Natural killer cell (primary cell): ENCODE results near the gene ACSS2. TPM values are rescaled to one million over a fixed set of nuclear protein-coding genes. Genes with fewer than 3 reads are reported as not detected.

Source experiments
- ATAC-seq, 3 donors: fragments of 150-1000 bp in 2 of 3; fragments of 200-7000 bp in 1 of 3; cut with Tn5 transposase; 1 replicate in 1 of 3; 2 replicates in 2 of 3; pipeline ENCODE4 v1.10.0; 2021; ENCODE audit warnings: mild to moderate bottlenecking in 2 of 3, moderate library complexity in 2 of 3
- DNase-seq, 2 donors: peaks; one replicate each; pipeline versions ENCODE4 v3.0.0 to v3.0.0-alpha.2; 2013 to 2021; ENCODE audit warnings: mixed read lengths in 1 of 2
- H3K27ac ChIP-seq: one replicate; pipeline ENCODE4 v1.5.1; 2013; ENCODE audit warnings: mild to moderate bottlenecking, low read length
- H3K27me3 ChIP-seq: one replicate; pipeline ENCODE4 v1.6.1; 2013; ENCODE audit warnings: low read length; ENCODE audit not compliant: control insufficient read depth, insufficient read depth
- H3K36me3 ChIP-seq: one replicate; pipeline ENCODE4 v1.6.1; 2013; ENCODE audit warnings: low read length; ENCODE audit not compliant: control insufficient read depth, insufficient read depth
- H3K4me1 ChIP-seq: one replicate; pipeline ENCODE4 v1.6.1; 2013; ENCODE audit warnings: low read length; ENCODE audit not compliant: control insufficient read depth, insufficient read depth
- H3K4me3 ChIP-seq: one replicate; pipeline ENCODE4 v1.5.1; 2013; ENCODE audit warnings: low read length
- H3K9me3 ChIP-seq: one replicate; pipeline ENCODE4 v1.6.1; 2013; ENCODE audit warnings: low read length; ENCODE audit not compliant: control insufficient read depth, insufficient read depth
- H3K27ac Mint-ChIP-seq, 2 donors: one replicate each; pipeline ENCODE4 v1.8.0; 2022; ENCODE audit warnings: mild to moderate bottlenecking in 2 of 2, mixed read lengths in 2 of 2, moderate library complexity in 1 of 2
- H3K27me3 Mint-ChIP-seq, 2 donors: one replicate each; pipeline ENCODE4 v1.8.0; 2022; ENCODE audit warnings: low read depth in 2 of 2, mixed read lengths in 2 of 2
- H3K36me3 Mint-ChIP-seq: one replicate; pipeline ENCODE4 v1.8.0; 2022; ENCODE audit warnings: mixed read lengths
- H3K4me1 Mint-ChIP-seq, 2 donors: one replicate each; pipeline ENCODE4 v1.8.0; 2022; ENCODE audit warnings: mixed read lengths in 2 of 2
- H3K4me3 Mint-ChIP-seq: one replicate; pipeline ENCODE4 v1.8.0; 2022; ENCODE audit warnings: mild to moderate bottlenecking, moderate library complexity, mixed read lengths
- H3K9me3 Mint-ChIP-seq, 2 donors: one replicate each; pipeline ENCODE4 v1.8.0; 2022; ENCODE audit warnings: mixed read lengths in 2 of 2
- WGBS: methylation state at CpG from one replicate; pipeline ENCODE4 v1.1.7; 2013; ENCODE audit warnings: missing lambda C conversion rate; ENCODE audit not compliant: insufficient coverage; 5-methylcytosine and 5-hydroxymethylcytosine counted together
- intact Hi-C: fragments of 100-400 bp; cut with micrococcal nuclease; formaldehyde crosslinking; loops from one replicate; pipeline ENCODE4 v1.14.2; 2022
- total RNA-seq, 4 donors: library from RNA; stranded (reverse); fragments of 120-200 nt in 1 of 4; gene quantifications; one replicate each; pipeline versions ENCODE4 v1.2.3 to v1.2.4, GENCODE V29; 2013 to 2022
- TF ChIP-seq, protein P1 (sequence below): fragments of 200-600 bp; IDR thresholded peaks from one replicate; pipeline ENCODE4 v1.8.0; 2022; ENCODE audit warnings: antibody characterized with exemption

The ACSS2 gene
- total RNA-seq, 3 donors from 2014 or later (not counting 1 experiment from before 2014, with no cell fraction given), result 2.4 to 11.4 (median 7.5) TPM

DNA sequence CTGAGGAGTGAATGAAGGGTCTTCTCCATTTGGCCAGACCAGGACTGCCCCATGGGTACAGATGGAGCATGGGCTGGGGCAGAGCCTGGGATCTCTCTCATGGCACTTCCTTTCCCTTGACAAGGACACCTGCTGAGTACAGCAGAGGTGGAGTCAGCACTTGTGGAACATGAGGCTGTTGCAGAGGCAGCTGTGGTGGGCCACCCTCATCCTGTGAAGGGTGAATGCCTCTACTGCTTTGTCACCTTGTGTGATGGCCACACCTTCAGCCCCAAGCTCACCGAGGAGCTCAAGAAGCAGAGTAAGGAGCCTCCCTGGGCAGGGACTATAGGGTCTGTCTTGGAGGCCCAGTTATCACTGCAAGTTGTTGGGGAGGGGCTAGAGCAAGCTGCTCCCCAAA lies 49.6 kb downstream of the ACSS2 start:
- H3K36me3 ChIP-seq, result peaks cover 12% of the 10 kb centered on the region
- peak in 1 of 3 donors; percentile 8 for ATAC-seq
- peak overlapping the region in 1 of 2 donors; percentile 1 for H3K27ac Mint-ChIP-seq
- H3K36me3 Mint-ChIP-seq, result peaks cover 11% of the 10 kb centered on the region
- H3K4me3 ChIP-seq, result no peak overlapping the region
- no peak for DNase-seq
- H3K27ac ChIP-seq, result no peak overlapping the region
- no peaks in the 10 kb centered on the region for H3K27me3 ChIP-seq
- no peaks in the 10 kb centered on the region for H3K9me3 Mint-ChIP-seq
- H3K27me3 Mint-ChIP-seq, result no peaks in the 10 kb centered on the region
- WGBS, result 45% methylated on average over 1 of the region's 1 CpG
- TF ChIP-seq, protein P1, sequence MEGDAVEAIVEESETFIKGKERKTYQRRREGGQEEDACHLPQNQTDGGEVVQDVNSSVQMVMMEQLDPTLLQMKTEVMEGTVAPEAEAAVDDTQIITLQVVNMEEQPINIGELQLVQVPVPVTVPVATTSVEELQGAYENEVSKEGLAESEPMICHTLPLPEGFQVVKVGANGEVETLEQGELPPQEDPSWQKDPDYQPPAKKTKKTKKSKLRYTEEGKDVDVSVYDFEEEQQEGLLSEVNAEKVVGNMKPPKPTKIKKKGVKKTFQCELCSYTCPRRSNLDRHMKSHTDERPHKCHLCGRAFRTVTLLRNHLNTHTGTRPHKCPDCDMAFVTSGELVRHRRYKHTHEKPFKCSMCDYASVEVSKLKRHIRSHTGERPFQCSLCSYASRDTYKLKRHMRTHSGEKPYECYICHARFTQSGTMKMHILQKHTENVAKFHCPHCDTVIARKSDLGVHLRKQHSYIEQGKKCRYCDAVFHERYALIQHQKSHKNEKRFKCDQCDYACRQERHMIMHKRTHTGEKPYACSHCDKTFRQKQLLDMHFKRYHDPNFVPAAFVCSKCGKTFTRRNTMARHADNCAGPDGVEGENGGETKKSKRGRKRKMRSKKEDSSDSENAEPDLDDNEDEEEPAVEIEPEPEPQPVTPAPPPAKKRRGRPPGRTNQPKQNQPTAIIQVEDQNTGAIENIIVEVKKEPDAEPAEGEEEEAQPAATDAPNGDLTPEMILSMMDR, result no peak
- intact Hi-C loops, result no loop called here
- no peak overlapping the region for H3K4me3 Mint-ChIP-seq
- peaks cover 0 to 10% of the 10 kb centered on the region in 2 donors for H3K4me1 Mint-ChIP-seq
- H3K9me3 ChIP-seq, result no peaks in the 10 kb centered on the region
- H3K4me1 ChIP-seq, result no peaks in the 10 kb centered on the region

DNA sequence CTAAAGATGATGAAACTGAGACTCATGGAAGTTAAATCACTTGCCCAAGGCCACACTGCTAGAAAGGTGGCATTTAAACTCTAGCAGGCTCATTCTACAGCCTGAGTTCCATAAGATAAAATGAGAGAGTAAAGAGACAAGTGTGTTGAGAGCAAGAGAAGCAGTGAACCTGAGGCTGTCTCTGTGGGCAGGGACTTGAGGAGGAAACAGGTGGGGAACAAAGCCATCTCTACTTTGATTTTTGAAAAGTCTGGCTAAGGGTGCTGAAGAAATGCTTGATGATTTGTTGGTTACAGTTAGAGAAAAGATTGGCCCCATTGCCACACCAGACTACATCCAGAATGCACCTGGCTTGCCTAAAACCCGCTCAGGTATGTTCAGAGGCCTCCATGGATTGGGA lies 50.2 kb downstream of the ACSS2 start:
- peaks cover 18% of the 10 kb centered on the region for H3K36me3 ChIP-seq
- DNase-seq (no peak), ATAC-seq (no peak)
- H3K27me3 Mint-ChIP-seq, result no peaks in the 10 kb centered on the region
- H3K9me3 Mint-ChIP-seq, result no peaks in the 10 kb centered on the region
- peak overlapping the region in 1 of 2 donors; percentile 1 for H3K27ac Mint-ChIP-seq
- TF ChIP-seq, protein P1, result no peak
- H3K4me3 ChIP-seq, result no peak overlapping the region
- H3K4me3 Mint-ChIP-seq, result no peak overlapping the region
- H3K27ac ChIP-seq, result no peak overlapping the region
- no peaks in the 10 kb centered on the region for H3K27me3 ChIP-seq
- H3K9me3 ChIP-seq, result no peaks in the 10 kb centered on the region
- 100% methylated on average over 1 of the region's 1 CpG for WGBS
- H3K36me3 Mint-ChIP-seq, result peaks cover 12% of the 10 kb centered on the region
- intact Hi-C loops, result no loop called here
- peaks cover 0 to 10% of the 10 kb centered on the region in 2 donors for H3K4me1 Mint-ChIP-seq
- no peaks in the 10 kb centered on the region for H3K4me1 ChIP-seq

DNA sequence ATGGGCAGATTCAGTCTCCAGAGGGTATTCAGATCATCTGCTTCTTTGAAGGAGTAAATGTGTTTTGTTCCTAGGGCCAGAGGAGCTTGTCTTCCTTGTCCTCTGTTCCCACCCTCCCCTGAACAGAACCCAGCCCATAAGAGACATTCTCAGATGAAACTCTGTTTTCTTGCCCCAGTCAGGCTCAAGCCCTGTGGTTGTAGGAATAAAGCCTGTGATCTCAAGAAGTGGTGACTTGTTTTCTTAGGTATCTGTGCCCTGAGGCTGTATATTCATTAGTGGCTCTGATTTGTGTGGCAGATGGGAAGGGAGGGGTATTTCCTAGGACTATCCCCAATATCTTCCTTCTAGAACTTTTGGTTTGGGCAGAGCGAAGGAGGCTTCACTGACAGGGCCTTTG lies 51.3 kb downstream of the ACSS2 start:
- no peak overlapping the region for H3K4me3 Mint-ChIP-seq
- TF ChIP-seq, protein P1, result no peak
- 95% methylated on average over 1 of the region's 1 CpG for WGBS
- no peak for DNase-seq
- peaks cover 12% of the 10 kb centered on the region for H3K36me3 Mint-ChIP-seq
- peaks cover 0 to 10% of the 10 kb centered on the region in 2 donors for H3K4me1 Mint-ChIP-seq
- Histone ChIP-seq H3K4me3 (no peak overlapping the region), H3K9me3 (no peaks in the 10 kb centered on the region), H3K36me3 (peaks cover 20% of the 10 kb centered on the region), H3K4me1 (no peaks in the 10 kb centered on the region), H3K27me3 (no peaks in the 10 kb centered on the region), H3K27ac (no peak overlapping the region)
- H3K27ac Mint-ChIP-seq, result no peak overlapping the region
- intact Hi-C loops, result no loop called here
- no peaks in the 10 kb centered on the region for H3K9me3 Mint-ChIP-seq
- H3K27me3 Mint-ChIP-seq, result no peaks in the 10 kb centered on the region
- no peak for ATAC-seq

DNA sequence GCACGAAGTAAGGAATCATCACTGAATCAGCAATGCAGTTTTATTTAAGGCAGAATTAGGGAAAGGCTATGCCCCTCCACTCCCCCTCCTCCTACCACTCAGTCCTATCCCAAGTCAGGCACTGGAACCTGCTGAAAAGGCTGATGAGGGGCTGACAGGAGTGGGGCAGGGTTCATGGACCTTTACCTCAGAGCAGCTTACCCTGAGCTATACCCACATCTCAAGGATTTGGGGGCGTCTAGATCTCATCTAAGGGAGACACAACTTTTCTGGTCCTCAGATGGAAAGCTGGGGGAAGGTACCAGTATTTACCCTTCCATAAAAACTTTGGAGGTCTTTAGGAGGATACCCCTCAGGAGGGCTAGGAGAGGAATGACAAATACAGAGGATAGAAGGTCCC lies 52.0 kb downstream of the ACSS2 start:
- Mint-ChIP-seq H3K27ac (no peak overlapping the region), H3K27me3 (no peaks in the 10 kb centered on the region), H3K36me3 (peaks cover 12% of the 10 kb centered on the region), H3K4me1 (peaks cover 0 to 10% of the 10 kb centered on the region in 2 donors), H3K4me3 (no peak overlapping the region), H3K9me3 (no peaks in the 10 kb centered on the region)
- H3K9me3 ChIP-seq, result no peaks in the 10 kb centered on the region
- DNase-seq (no peak), ATAC-seq (no peak)
- intact Hi-C loops, result no loop called here
- H3K36me3 ChIP-seq, result peaks cover 18% of the 10 kb centered on the region
- WGBS, result 100% methylated on average over 1 of the region's 2 CpGs
- H3K4me3 ChIP-seq, result no peak overlapping the region
- TF ChIP-seq, protein P1, result no peak
- no peaks in the 10 kb centered on the region for H3K4me1 ChIP-seq
- no peak overlapping the region for H3K27ac ChIP-seq
- no peaks in the 10 kb centered on the region for H3K27me3 ChIP-seq
